Measurements from ENCODE around the gene KRI1. TPM values are rescaled to one million over a fixed set of nuclear protein-coding genes. Genes with fewer than 3 reads are reported as not detected.

Gene KRI1
- total and polyA plus RNA-seq, 2 experiments from 2014 or later: 23.8 to 43.2 TPM

DNA sequence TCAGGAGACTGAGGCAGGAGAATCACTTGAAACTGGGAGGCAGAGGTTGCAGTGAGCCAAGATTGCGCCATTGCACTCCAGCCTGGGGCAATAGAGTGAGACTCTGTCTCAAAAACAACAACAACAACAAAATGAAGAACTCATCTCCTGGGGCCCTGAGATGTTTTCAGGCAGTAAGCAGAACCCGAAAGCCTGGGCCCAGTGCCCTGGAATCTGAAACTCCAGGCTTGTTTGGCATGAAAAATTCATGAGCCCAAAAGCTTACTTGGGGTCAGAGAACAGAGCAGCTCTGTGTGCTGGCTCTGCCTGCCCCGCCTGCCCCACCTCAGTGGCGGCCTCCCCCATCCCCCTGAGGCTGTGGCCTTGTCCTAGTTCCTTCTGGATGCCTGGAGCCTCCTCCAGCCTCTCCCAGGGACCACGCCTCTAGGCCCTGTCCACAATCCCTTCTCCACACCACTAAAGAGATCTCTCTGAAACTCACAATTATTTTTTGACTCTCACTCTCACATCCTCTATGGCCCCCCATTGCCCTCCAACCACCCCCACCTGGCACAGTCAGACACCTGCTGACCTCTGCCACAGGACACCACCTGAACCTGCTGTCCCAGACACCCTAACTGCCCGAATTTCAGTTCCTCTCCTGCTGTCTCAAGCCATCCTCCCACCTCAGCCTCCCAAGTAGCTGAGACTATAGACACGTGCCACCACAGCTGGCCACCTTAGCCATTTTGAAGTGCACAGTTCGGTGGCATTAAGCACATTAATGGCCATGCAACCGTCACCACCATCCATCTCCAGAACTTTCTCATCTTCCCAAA, 28.2 kb upstream of the KRI1 start:
- Histone ChIP-seq H3K4me1 (ENCODE audit: insufficient read depth) (no peaks in the 10 kb centered on the region), H3K27me3 (ENCODE audit: insufficient read depth) (no peaks in the 10 kb centered on the region), H3K9me2 (ENCODE audit: insufficient read depth) (no peaks in the 10 kb centered on the region), H3K79me2 (replicated peaks; ENCODE audit: insufficient read depth) (no peaks in the 10 kb centered on the region), H3K36me3 (ENCODE audit: insufficient read depth) (no peaks in the 10 kb centered on the region), H2AFZ (no peak overlapping the region), H3K4me2 (no peak overlapping the region), H3K27ac (ENCODE audit: low read depth) (no peak overlapping the region), H3K4me3 (no peak overlapping the region), H3F3A (replicated peaks; ENCODE audit: low read depth) (no peaks in the 10 kb centered on the region), H4K20me1 (replicated peaks; ENCODE audit: insufficient read depth) (no peaks in the 10 kb centered on the region)
- no peaks in the 10 kb centered on the region for H3K9me3 Mint-ChIP-seq
- no peak overlapping the region for H3K4me3 Mint-ChIP-seq
- TF ChIP-seq, protein P1, sequence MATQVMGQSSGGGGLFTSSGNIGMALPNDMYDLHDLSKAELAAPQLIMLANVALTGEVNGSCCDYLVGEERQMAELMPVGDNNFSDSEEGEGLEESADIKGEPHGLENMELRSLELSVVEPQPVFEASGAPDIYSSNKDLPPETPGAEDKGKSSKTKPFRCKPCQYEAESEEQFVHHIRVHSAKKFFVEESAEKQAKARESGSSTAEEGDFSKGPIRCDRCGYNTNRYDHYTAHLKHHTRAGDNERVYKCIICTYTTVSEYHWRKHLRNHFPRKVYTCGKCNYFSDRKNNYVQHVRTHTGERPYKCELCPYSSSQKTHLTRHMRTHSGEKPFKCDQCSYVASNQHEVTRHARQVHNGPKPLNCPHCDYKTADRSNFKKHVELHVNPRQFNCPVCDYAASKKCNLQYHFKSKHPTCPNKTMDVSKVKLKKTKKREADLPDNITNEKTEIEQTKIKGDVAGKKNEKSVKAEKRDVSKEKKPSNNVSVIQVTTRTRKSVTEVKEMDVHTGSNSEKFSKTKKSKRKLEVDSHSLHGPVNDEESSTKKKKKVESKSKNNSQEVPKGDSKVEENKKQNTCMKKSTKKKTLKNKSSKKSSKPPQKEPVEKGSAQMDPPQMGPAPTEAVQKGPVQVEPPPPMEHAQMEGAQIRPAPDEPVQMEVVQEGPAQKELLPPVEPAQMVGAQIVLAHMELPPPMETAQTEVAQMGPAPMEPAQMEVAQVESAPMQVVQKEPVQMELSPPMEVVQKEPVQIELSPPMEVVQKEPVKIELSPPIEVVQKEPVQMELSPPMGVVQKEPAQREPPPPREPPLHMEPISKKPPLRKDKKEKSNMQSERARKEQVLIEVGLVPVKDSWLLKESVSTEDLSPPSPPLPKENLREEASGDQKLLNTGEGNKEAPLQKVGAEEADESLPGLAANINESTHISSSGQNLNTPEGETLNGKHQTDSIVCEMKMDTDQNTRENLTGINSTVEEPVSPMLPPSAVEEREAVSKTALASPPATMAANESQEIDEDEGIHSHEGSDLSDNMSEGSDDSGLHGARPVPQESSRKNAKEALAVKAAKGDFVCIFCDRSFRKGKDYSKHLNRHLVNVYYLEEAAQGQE (IDR thresholded peaks at IDR 0.05; ENCODE audit: unreplicated experiment): no peak
- no peak for TF ChIP-seq EZH2 (IDR thresholded peaks at IDR 0.05; ENCODE audit: low read depth, unreplicated experiment)
- no peak for TF ChIP-seq POLR2AphosphoS5 (IDR thresholded peaks at IDR 0.05; ENCODE audit: low read depth)
- no peak for TF ChIP-seq JUNB (IDR thresholded peaks at IDR 0.05; ENCODE audit: unreplicated experiment)
- no peak for TF ChIP-seq ZNF114 (CRISPR knock-in tag; IDR thresholded peaks at IDR 0.05)
- TF ChIP-seq, protein P2, sequence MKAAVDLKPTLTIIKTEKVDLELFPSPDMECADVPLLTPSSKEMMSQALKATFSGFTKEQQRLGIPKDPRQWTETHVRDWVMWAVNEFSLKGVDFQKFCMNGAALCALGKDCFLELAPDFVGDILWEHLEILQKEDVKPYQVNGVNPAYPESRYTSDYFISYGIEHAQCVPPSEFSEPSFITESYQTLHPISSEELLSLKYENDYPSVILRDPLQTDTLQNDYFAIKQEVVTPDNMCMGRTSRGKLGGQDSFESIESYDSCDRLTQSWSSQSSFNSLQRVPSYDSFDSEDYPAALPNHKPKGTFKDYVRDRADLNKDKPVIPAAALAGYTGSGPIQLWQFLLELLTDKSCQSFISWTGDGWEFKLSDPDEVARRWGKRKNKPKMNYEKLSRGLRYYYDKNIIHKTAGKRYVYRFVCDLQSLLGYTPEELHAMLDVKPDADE (IDR thresholded peaks at IDR 0.05): no peak
- TF ChIP-seq NANOG (IDR thresholded peaks at IDR 0.05; ENCODE audit: borderline replicate concordance): no peak
- no peak for TF ChIP-seq EZH2phosphoT487 (IDR thresholded peaks at IDR 0.05; ENCODE audit: unreplicated experiment)
- TF ChIP-seq ZNF331 (CRISPR knock-in tag; IDR thresholded peaks at IDR 0.05; ENCODE audit: low read depth): no peak
- no peak for TF ChIP-seq STAT1 (IDR thresholded peaks at IDR 0.05; ENCODE audit: unreplicated experiment)
- no peak for TF ChIP-seq CREB1 (CRISPR knock-in tag; IDR thresholded peaks at IDR 0.05; ENCODE audit: low read depth)
- no peaks in the 10 kb centered on the region for H3K4me1 Mint-ChIP-seq
- ATAC-seq (no peak), DNase-seq (ENCODE audit: low spot score) (no peak)
- H3K36me3 Mint-ChIP-seq (ENCODE audit: low read depth): no peaks in the 10 kb centered on the region
- no peak overlapping the region for H3K27ac Mint-ChIP-seq
- peaks cover 15% of the 10 kb centered on the region for H3K27me3 Mint-ChIP-seq (ENCODE audit: insufficient read depth, low read depth, poor library complexity)

DNA sequence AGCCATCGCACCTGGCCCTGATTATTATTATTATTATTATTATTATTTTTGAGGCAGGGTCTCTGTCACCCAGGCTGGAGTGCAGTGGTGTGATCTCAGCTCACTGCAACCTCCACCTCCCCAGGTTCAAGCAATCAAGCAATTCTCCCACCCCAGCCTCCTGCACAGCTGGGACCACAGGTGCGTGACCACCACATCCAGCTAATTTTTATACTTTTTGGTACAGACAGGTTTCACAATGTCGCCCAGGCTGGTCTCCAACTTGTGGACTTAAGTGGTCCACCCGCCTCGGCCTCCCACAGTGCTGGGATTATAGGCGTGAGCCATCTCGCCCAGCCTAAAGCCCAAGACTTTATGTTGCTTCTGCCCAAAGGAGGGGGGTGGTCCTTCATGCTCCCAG, 27.3 kb upstream of the KRI1 start:
- H3K27ac Mint-ChIP-seq: no peak overlapping the region
- no peak for TF ChIP-seq CREB1 (CRISPR knock-in tag; IDR thresholded peaks at IDR 0.05; ENCODE audit: low read depth)
- no peak for TF ChIP-seq POLR2AphosphoS5 (IDR thresholded peaks at IDR 0.05; ENCODE audit: low read depth)
- no peak for TF ChIP-seq JUNB (IDR thresholded peaks at IDR 0.05; ENCODE audit: unreplicated experiment)
- TF ChIP-seq STAT1 (IDR thresholded peaks at IDR 0.05; ENCODE audit: unreplicated experiment): no peak
- TF ChIP-seq ZNF114 (CRISPR knock-in tag; IDR thresholded peaks at IDR 0.05): no peak
- no peak for TF ChIP-seq EZH2 (IDR thresholded peaks at IDR 0.05; ENCODE audit: low read depth, unreplicated experiment)
- TF ChIP-seq EZH2phosphoT487 (IDR thresholded peaks at IDR 0.05; ENCODE audit: unreplicated experiment): no peak

More for the DNA sequence above, 27.3 kb upstream of the KRI1 start:
- Histone ChIP-seq H3K27ac (ENCODE audit: low read depth) (no peak overlapping the region), H3K4me1 (ENCODE audit: insufficient read depth) (no peaks in the 10 kb centered on the region), H3K27me3 (ENCODE audit: insufficient read depth) (no peaks in the 10 kb centered on the region), H3K4me2 (no peak overlapping the region), H3K36me3 (ENCODE audit: insufficient read depth) (no peaks in the 10 kb centered on the region), H3K79me2 (replicated peaks; ENCODE audit: insufficient read depth) (no peaks in the 10 kb centered on the region), H3F3A (replicated peaks; ENCODE audit: low read depth) (no peaks in the 10 kb centered on the region), H2AFZ (no peak overlapping the region), H3K9me2 (ENCODE audit: insufficient read depth) (no peaks in the 10 kb centered on the region), H4K20me1 (replicated peaks; ENCODE audit: insufficient read depth) (no peaks in the 10 kb centered on the region), H3K4me3 (no peak overlapping the region)
- Mint-ChIP-seq H3K36me3 (ENCODE audit: low read depth) (no peaks in the 10 kb centered on the region), H3K4me3 (no peak overlapping the region), H3K27me3 (ENCODE audit: insufficient read depth, low read depth, poor library complexity) (peaks cover 14% of the 10 kb centered on the region), H3K9me3 (no peaks in the 10 kb centered on the region), H3K4me1 (no peaks in the 10 kb centered on the region)
- no peak for ATAC-seq
- DNase-seq (ENCODE audit: low spot score): no peak

Measured in GM23338 (cell line).